Kasumi-1 (cell line): ENCODE results near the gene ATP9B.

Experiments used
- DNase-seq, 2 experiments: peaks; one replicate each; lab custom pipeline; 2025; lab: John Stamatoyannopoulos, UW

Gene ATP9B

DNA sequence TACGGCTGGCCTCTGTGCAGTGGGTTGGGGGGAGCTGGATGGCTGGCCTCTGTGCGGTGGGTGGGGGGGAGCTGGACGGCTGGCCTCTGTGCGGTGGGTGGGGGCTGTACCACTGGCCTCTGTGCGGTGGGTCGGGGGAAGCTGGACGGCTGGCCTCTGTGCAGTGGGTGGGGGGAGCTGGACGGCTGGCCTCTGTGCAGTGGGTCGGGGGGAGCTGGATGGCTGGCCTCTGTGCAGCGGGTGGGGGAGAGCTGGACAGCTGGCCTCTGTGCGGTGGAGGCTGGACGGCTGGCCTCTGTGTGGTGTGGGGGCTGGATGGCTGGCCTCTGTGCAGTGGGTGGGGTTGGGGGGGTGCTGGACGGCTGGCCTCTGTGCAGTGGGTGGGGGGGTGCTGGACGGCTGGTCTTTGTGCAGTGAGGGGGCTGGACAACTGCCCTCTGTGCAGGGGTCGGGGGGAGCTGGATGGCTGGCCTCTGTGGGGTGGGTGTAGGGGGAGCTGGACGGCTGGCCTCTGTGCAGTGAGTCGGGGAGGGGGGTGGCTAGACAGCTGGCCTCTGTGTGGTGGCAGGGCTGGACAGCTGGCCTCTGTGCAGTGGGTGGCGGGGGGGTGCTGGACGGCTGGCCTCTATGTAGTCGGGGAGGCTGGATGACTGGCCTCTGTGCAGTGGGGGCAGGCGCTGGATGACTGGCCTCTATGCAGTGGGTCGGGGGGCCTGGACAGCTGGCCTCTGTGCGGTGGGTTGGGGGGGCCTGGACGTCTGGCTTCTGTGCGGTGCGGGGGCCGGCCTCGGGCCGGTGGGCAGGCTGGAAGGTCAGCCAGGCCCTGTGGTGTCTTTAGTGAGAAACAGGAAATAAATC, 358.4 kb downstream of the ATP9B start:
- no peak for DNase-seq
